Osteoblast (primary cell): Measurements from ENCODE around the gene ANKRD2. TPM values are rescaled to one million over a fixed set of nuclear protein-coding genes. Genes with fewer than 3 reads are reported as not detected.

Experiments used
- DNase-seq: peaks from one replicate; pipeline ENCODE4 v3.0.0; 2011; ENCODE audit warnings: low spot score, mixed read lengths; ENCODE audit not compliant: insufficient read length; ENCODE audit errors: missing footprints
- H2AFZ ChIP-seq: 2 replicates; pipeline ENCODE4 v1.6.0; 2011; ENCODE audit warnings: mild to moderate bottlenecking, low read length
- H3K27ac ChIP-seq: 2 replicates; pipeline ENCODE4 v1.5.1; 2011; ENCODE audit warnings: mild to moderate bottlenecking, low read depth, low read length, moderate library complexity
- H3K27me3 ChIP-seq: 2 replicates; pipeline ENCODE4 v1.6.0; 2012; ENCODE audit warnings: mild to moderate bottlenecking, control low read depth, inconsistent platforms, low read length, moderate library complexity; ENCODE audit not compliant: insufficient read depth
- H3K36me3 ChIP-seq: 2 replicates; pipeline ENCODE4 v1.5.1; 2011; ENCODE audit warnings: mild to moderate bottlenecking, low read length, control low read depth, moderate library complexity; ENCODE audit not compliant: insufficient read depth
- H3K4me1 ChIP-seq: 2 replicates; pipeline ENCODE4 v1.5.1; 2011; ENCODE audit warnings: mild to moderate bottlenecking, low read length, control low read depth, moderate library complexity; ENCODE audit not compliant: insufficient read depth
- H3K4me2 ChIP-seq: 2 replicates; pipeline ENCODE4 v1.6.0; 2011; ENCODE audit warnings: mild to moderate bottlenecking, low read length; ENCODE audit not compliant: insufficient read depth
- H3K4me3 ChIP-seq: fragments of 200-600 bp; sonication (generic); 3 replicates; pipeline ENCODE4 v1.5.1; 2012; ENCODE audit warnings: mild to moderate bottlenecking, low read length, inconsistent platforms; ENCODE audit not compliant: insufficient read depth
- H3K79me2 ChIP-seq: 2 replicates; pipeline ENCODE4 v1.6.0; 2012; ENCODE audit warnings: mild to moderate bottlenecking, low read length, control low read depth, inconsistent platforms; ENCODE audit not compliant: insufficient read depth
- H3K9me3 ChIP-seq: 2 replicates; pipeline ENCODE4 v1.5.1; 2011; ENCODE audit warnings: low read depth, low read length, control low read depth
- H4K20me1 ChIP-seq: 2 replicates; pipeline ENCODE4 v1.6.0; 2012; ENCODE audit warnings: mild to moderate bottlenecking, low read length, control low read depth; ENCODE audit not compliant: insufficient read depth
- CTCF ChIP-seq: IDR thresholded peaks from 2 replicates; pipeline ENCODE4 v1.5.1; 2011; ENCODE audit warnings: mild to moderate bottlenecking, low read depth, low read length, moderate library complexity; ENCODE audit errors: extremely low read depth
- total RNA-seq: library from RNA; depleted of rRNA; stranded (reverse); fragments of >200 nt; gene quantifications from 2 replicates; pipeline ENCODE4 v1.2.3, GENCODE V29; 2012

The ANKRD2 gene
- total RNA-seq, 1 donor, result 0.72 TPM

- Histone ChIP-seq H3K9me3 (no peaks in the 10 kb centered on the region), H2AFZ (no peak overlapping the region), H3K79me2 (peaks cover 41% of the 10 kb centered on the region), H3K4me2 (no peak overlapping the region), H3K4me3 (no peak overlapping the region), H3K27me3 (no peaks in the 10 kb centered on the region), H3K4me1 (peaks cover 6% of the 10 kb centered on the region), H4K20me1 (peaks cover 3% of the 10 kb centered on the region), H3K27ac (no peak overlapping the region), H3K36me3 (no peaks in the 10 kb centered on the region)
- TF ChIP-seq CTCF, result no peak
- no peak for DNase-seq
These were observed 23.6 kb upstream of the ANKRD2 start for GRCh38 chr10:97548828-97549455.

DNA sequence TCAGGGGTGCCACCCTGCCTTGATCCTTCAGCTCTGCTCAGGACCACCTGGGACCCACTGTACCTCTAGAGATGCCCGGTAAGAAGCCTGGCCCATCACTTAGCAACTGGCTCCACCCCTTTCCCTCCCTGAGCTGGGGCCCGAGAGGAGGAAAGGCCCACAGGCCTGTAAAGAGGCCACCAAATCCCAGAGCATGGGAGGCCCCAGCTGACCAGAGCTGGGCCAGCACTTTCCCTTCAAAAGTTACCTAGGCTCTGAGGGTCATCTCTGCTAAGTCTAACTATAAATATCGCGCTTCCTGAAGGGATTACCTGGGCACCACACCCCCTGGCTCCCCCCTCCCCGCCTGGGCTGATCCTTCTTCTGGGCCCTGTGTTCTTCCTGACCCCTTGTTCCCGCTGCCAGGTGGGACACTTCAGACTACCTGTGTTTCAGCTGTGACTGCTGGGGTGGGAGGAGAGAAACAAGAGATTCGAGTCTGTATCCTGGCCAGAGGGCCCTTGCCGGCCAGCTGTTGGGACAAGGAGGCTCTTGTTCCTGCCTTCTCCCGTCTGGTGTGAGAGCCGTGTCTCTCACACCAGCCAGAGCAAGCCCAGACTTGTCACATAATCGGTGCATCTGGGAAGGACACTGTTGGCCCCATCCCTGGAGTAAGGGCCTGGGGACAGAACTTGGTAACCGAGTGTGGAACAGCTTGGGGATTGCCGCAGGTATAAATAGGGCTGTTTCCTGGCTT is 22.8 kb upstream of the ANKRD2 start:
- no peak for TF ChIP-seq CTCF
- H3K79me2 ChIP-seq, result peaks cover 44% of the 10 kb centered on the region
- no peak overlapping the region for H3K4me2 ChIP-seq
- no peak overlapping the region for H3K4me3 ChIP-seq
- H2AFZ ChIP-seq, result no peak overlapping the region
- H4K20me1 ChIP-seq, result peaks cover 3% of the 10 kb centered on the region
- DNase-seq, result peak; percentile 74
- H3K27me3 ChIP-seq, result no peaks in the 10 kb centered on the region
- no peaks in the 10 kb centered on the region for H3K36me3 ChIP-seq
- no peak overlapping the region for H3K27ac ChIP-seq
- H3K9me3 ChIP-seq, result no peaks in the 10 kb centered on the region
- peaks cover 3% of the 10 kb centered on the region for H3K4me1 ChIP-seq

- Histone ChIP-seq H3K9me3 (no peaks in the 10 kb centered on the region), H3K27ac (no peak overlapping the region), H3K36me3 (no peaks in the 10 kb centered on the region), H2AFZ (no peak overlapping the region), H3K4me2 (no peak overlapping the region), H4K20me1 (peaks cover 3% of the 10 kb centered on the region), H3K79me2 (peaks cover 44% of the 10 kb centered on the region), H3K4me1 (peaks cover 3% of the 10 kb centered on the region), H3K4me3 (no peak overlapping the region), H3K27me3 (no peaks in the 10 kb centered on the region)
- TF ChIP-seq CTCF, result no peak
- DNase-seq, result peak; percentile 56
These were observed 22.0 kb upstream of the ANKRD2 start for GRCh38 chr10:97550336-97551149.

DNA sequence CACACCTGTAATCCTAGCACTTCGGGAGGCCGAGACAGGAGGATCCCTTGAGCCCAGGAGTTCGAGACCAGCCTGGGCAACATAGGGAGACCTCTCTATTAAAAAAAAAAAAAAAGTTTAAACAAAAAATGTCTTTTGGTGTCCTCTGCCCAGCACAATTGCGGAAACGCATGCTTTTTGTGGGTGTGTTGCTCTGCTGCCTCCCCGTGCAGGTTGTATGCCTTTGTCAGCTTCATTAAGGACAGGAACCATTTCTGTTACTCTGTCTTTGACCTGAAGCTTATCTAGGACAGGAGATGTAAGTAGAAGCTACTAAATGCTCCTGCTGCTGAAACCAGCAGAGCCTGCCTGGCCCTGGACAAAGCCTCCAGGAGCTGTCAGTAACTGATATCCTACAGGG is 21.3 kb upstream of the ANKRD2 start:
- no peaks in the 10 kb centered on the region for H3K9me3 ChIP-seq
- no peak overlapping the region for H3K4me3 ChIP-seq
- no peaks in the 10 kb centered on the region for H3K27me3 ChIP-seq
- peaks cover 3% of the 10 kb centered on the region for H3K4me1 ChIP-seq
- H4K20me1 ChIP-seq, result peaks cover 3% of the 10 kb centered on the region
- H3K27ac ChIP-seq, result no peak overlapping the region
- no peak for TF ChIP-seq CTCF
- H3K36me3 ChIP-seq, result no peaks in the 10 kb centered on the region
- DNase-seq, result no peak
- H2AFZ ChIP-seq, result no peak overlapping the region
- no peak overlapping the region for H3K4me2 ChIP-seq
- peaks cover 38% of the 10 kb centered on the region for H3K79me2 ChIP-seq
